Breast epithelium (tissue), 3 donors: ENCODE data around the gene ELOVL2.

Experiments used
- CTCF ChIP-seq, 3 donors: fragments of 450-650 bp; IDR thresholded peaks; one replicate each; pipeline ENCODE4 v1.5.1; 2016 to 2017; ENCODE audit warnings: antibody characterized with exemption in 3 of 3, mild to moderate bottlenecking in 3 of 3, moderate library complexity in 3 of 3
- POLR2AphosphoS5 ChIP-seq, 3 donors: sonication (generic); formaldehyde crosslinking; IDR thresholded peaks; one replicate each; pipeline ENCODE4 v1.6.1; 2017; ENCODE audit warnings: antibody characterized with exemption in 3 of 3

- TF ChIP-seq POLR2AphosphoS5 (IDR thresholded peaks at IDR 0.05), result no peak
- TF ChIP-seq CTCF (IDR thresholded peaks at IDR 0.05), result no peak
Measured at GRCh38 chr6:11054722-11055121, 10.6 kb upstream of the ELOVL2 start.
